Measurements from ENCODE around the gene OR5AU1. TPM values are rescaled to one million over a fixed set of nuclear protein-coding genes. Genes with fewer than 3 reads are reported as not detected.
"Not testable (repeated sequence)": the region's sequence is repeated elsewhere in the genome, so short reads cannot be mapped to it uniquely, and the experiment has no call there.

Gene OR5AU1
- total RNA-seq, 1 experiment from 2014 or later = not detected

DNA sequence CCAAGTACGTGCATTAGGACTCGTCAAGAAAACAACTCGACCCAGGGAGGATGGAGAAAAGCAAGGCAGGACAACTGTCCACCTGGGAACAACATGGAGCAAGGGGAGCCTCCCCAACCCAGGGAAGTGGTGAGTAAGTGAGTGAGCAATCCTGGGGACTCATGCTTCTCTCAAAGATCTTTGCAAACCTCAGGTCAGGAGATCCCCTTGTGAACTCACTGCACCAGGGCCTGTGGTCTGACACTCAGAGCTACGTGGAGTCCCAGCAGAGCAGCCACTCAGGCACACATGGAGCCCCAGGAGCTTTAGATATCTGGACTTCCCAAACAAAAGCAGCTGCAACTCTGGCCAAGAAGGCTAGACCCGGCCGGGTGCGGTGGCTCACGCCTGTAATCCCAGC is 12.2 kb upstream of the OR5AU1 start:
- Histone ChIP-seq H3K9ac (ENCODE audit: extremely low read depth, insufficient read length, low read length) (no peak overlapping the region), H3K27ac (ENCODE audit: insufficient read length, low read depth, low read length) (no peak overlapping the region), H3K27me3 (ENCODE audit: insufficient read depth, low read length) (no peaks in the 10 kb centered on the region), H3K4ac (ENCODE audit: low read depth, low read length) (no peak overlapping the region), H4K20me1 (ENCODE audit: control insufficient read depth, insufficient read depth, insufficient read length) (no peaks in the 10 kb centered on the region), H3K4me2 (ENCODE audit: insufficient read depth, insufficient read length, low read length) (no peak overlapping the region), H3K14ac (ENCODE audit: insufficient read depth, low read length) (no peak overlapping the region), H2AFZ (ENCODE audit: low read length) (no peak overlapping the region), H3K18ac (ENCODE audit: insufficient read length, low read depth, low read length) (no peak overlapping the region), H2AK5ac (ENCODE audit: insufficient read length, low read length) (no peak overlapping the region), H3K9me3 (ENCODE audit: control insufficient read depth, low read depth, low read length) (no peaks in the 10 kb centered on the region), H2BK12ac (ENCODE audit: insufficient read length, low read depth, low read length) (no peak overlapping the region), H4K8ac (replicated peaks; ENCODE audit: insufficient read length, low read depth, low read length) (no peak overlapping the region), H3T11ph (ENCODE audit: low read length) (no peak overlapping the region), H3K23ac (ENCODE audit: insufficient read length, low read depth, low read length) (no peak overlapping the region), H4K5ac (ENCODE audit: insufficient read length, low read depth, low read length) (no peak overlapping the region), H3K23me2 (ENCODE audit: insufficient read length, low read depth, low read length, poor library complexity, severe bottlenecking) (no peaks in the 10 kb centered on the region), H3K4me1 (ENCODE audit: insufficient read depth, low read length) (no peaks in the 10 kb centered on the region), H2BK120ac (ENCODE audit: low read depth, low read length, poor library complexity, severe bottlenecking) (no peak overlapping the region), H2BK20ac (ENCODE audit: low read depth, low read length, poor library complexity, severe bottlenecking) (no peak overlapping the region), H3K79me2 (ENCODE audit: insufficient read depth, low read length) (no peaks in the 10 kb centered on the region), H2BK5ac (ENCODE audit: insufficient read length, low read length) (no peak overlapping the region), H3K56ac (ENCODE audit: insufficient read length, low read depth, low read length) (no peak overlapping the region), H3K79me1 (ENCODE audit: insufficient read depth, low read depth, low read length, poor library complexity, severe bottlenecking) (no peaks in the 10 kb centered on the region), H4K91ac (ENCODE audit: insufficient read length, low read depth, low read length) (no peak overlapping the region), H2BK15ac (ENCODE audit: low read depth, low read length) (no peak overlapping the region)
- peaks cover 16% of the 10 kb centered on the region for H3K27me3 Mint-ChIP-seq (ENCODE audit: low read depth)
- no peak overlapping the region for H3K27ac Mint-ChIP-seq
- no CpG with 5 or more reads among the region's 8 CpGs for WGBS (ENCODE audit: extremely low coverage, insufficient read length, low lambda C conversion rate)
- DNase-seq = no peak
- H3K9me3 Mint-ChIP-seq = no peaks in the 10 kb centered on the region
- TF ChIP-seq CTCF (conservative IDR thresholded peaks at IDR 0.05) = no peak
- H3K4me3 Mint-ChIP-seq = no peak overlapping the region
- no peaks in the 10 kb centered on the region for H3K36me3 Mint-ChIP-seq (ENCODE audit: insufficient read depth in 1 of 3, low read depth in 3 of 3)
- no peaks in the 10 kb centered on the region; a peak in 1 of 4 replicates for H3K4me1 Mint-ChIP-seq

GRCh38 chr14:21165670-21166069 is 9.8 kb upstream of the OR5AU1 start:
- H3K14ac ChIP-seq (ENCODE audit: insufficient read depth, low read length); H3K18ac ChIP-seq (ENCODE audit: insufficient read length, low read depth, low read length); H3K4me2 ChIP-seq (ENCODE audit: insufficient read depth, insufficient read length, low read length); H3K23ac ChIP-seq (ENCODE audit: insufficient read length, low read depth, low read length); H4K8ac ChIP-seq (replicated peaks; ENCODE audit: insufficient read length, low read depth, low read length); H2AK5ac ChIP-seq (ENCODE audit: insufficient read length, low read length); H3T11ph ChIP-seq (ENCODE audit: low read length); H4K20me1 ChIP-seq (ENCODE audit: control insufficient read depth, insufficient read depth, insufficient read length); H4K5ac ChIP-seq (ENCODE audit: insufficient read length, low read depth, low read length); H3K56ac ChIP-seq (ENCODE audit: insufficient read length, low read depth, low read length); H3K4me1 ChIP-seq (ENCODE audit: insufficient read depth, low read length); H3K27ac ChIP-seq (ENCODE audit: insufficient read length, low read depth, low read length); H2BK20ac ChIP-seq (ENCODE audit: low read depth, low read length, poor library complexity, severe bottlenecking); H3K4me3 Mint-ChIP-seq; H3K27ac Mint-ChIP-seq; H3K4me1 Mint-ChIP-seq; H2BK12ac ChIP-seq (ENCODE audit: insufficient read length, low read depth, low read length); H3K9me3 Mint-ChIP-seq; H4K91ac ChIP-seq (ENCODE audit: insufficient read length, low read depth, low read length); H3K27me3 ChIP-seq (ENCODE audit: insufficient read depth, low read length); H3K79me2 ChIP-seq (ENCODE audit: insufficient read depth, low read length); H2BK5ac ChIP-seq (ENCODE audit: insufficient read length, low read length); H3K36me3 Mint-ChIP-seq (ENCODE audit: insufficient read depth in 1 of 3, low read depth in 3 of 3); H2BK15ac ChIP-seq (ENCODE audit: low read depth, low read length); H3K9ac ChIP-seq (ENCODE audit: extremely low read depth, insufficient read length, low read length); H3K79me1 ChIP-seq (ENCODE audit: insufficient read depth, low read depth, low read length, poor library complexity, severe bottlenecking); H3K23me2 ChIP-seq (ENCODE audit: insufficient read length, low read depth, low read length, poor library complexity, severe bottlenecking); H3K9me3 ChIP-seq (ENCODE audit: control insufficient read depth, low read depth, low read length); DNase-seq; H2AFZ ChIP-seq (ENCODE audit: low read length); H3K4ac ChIP-seq (ENCODE audit: low read depth, low read length); H2BK120ac ChIP-seq (ENCODE audit: low read depth, low read length, poor library complexity, severe bottlenecking): not testable (repeated sequence)
- H3K27me3 Mint-ChIP-seq (ENCODE audit: low read depth) = peaks cover 28% of the 10 kb centered on the region
- WGBS (ENCODE audit: extremely low coverage, insufficient read length, low lambda C conversion rate) = no CpG with 5 or more reads among the region's 1 CpG

Measured in H9 (cell line).